Measurements from ENCODE around the gene GJB1. TPM values are rescaled to one million over a fixed set of nuclear protein-coding genes. Genes with fewer than 3 reads are reported as not detected.

The GJB1 gene
- total and polyA plus RNA-seq, 2 experiments from 2014 or later = 0.14 TPM; not detected in 1

DNA sequence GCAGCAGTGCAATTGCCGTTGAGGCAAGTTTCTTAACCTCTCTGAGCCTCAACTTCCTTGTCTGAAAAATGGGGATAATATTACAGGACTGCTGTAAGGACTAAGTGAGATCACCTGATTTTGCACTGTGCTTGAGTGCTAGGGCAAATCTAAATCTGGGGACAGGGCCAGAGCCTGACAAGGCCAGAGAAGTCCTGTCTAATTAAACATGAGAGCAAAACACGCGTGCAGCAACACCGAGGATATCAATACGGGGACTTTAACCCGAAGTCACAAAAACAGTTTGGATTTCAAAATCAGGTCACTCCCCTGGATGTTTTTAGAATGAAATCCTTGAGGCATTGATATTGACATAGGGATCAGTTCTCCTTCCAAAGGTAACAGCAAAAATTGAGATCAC, 5.7 kb upstream of the GJB1 start:
- no peaks in the 10 kb centered on the region for H4K20me1 ChIP-seq (replicated peaks; ENCODE audit: insufficient read depth)
- no peak overlapping the region for H3K27ac Mint-ChIP-seq
- H3F3A ChIP-seq (replicated peaks; ENCODE audit: low read depth) = no peaks in the 10 kb centered on the region
- H3K27me3 Mint-ChIP-seq (ENCODE audit: insufficient read depth, low read depth, poor library complexity) = peaks cover 1% of the 10 kb centered on the region
- no peaks in the 10 kb centered on the region for H3K36me3 ChIP-seq (ENCODE audit: insufficient read depth)
- no peaks in the 10 kb centered on the region for H3K9me2 ChIP-seq (ENCODE audit: insufficient read depth)
- H3K4me2 ChIP-seq = no peak overlapping the region
- no peak overlapping the region for H3K4me3 ChIP-seq
- ATAC-seq = no peak
- TF ChIP-seq EZH2 (IDR thresholded peaks at IDR 0.05; ENCODE audit: low read depth, unreplicated experiment) = no peak
- TF ChIP-seq, protein P1, sequence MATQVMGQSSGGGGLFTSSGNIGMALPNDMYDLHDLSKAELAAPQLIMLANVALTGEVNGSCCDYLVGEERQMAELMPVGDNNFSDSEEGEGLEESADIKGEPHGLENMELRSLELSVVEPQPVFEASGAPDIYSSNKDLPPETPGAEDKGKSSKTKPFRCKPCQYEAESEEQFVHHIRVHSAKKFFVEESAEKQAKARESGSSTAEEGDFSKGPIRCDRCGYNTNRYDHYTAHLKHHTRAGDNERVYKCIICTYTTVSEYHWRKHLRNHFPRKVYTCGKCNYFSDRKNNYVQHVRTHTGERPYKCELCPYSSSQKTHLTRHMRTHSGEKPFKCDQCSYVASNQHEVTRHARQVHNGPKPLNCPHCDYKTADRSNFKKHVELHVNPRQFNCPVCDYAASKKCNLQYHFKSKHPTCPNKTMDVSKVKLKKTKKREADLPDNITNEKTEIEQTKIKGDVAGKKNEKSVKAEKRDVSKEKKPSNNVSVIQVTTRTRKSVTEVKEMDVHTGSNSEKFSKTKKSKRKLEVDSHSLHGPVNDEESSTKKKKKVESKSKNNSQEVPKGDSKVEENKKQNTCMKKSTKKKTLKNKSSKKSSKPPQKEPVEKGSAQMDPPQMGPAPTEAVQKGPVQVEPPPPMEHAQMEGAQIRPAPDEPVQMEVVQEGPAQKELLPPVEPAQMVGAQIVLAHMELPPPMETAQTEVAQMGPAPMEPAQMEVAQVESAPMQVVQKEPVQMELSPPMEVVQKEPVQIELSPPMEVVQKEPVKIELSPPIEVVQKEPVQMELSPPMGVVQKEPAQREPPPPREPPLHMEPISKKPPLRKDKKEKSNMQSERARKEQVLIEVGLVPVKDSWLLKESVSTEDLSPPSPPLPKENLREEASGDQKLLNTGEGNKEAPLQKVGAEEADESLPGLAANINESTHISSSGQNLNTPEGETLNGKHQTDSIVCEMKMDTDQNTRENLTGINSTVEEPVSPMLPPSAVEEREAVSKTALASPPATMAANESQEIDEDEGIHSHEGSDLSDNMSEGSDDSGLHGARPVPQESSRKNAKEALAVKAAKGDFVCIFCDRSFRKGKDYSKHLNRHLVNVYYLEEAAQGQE (IDR thresholded peaks at IDR 0.05; ENCODE audit: unreplicated experiment) = no peak
- TF ChIP-seq, protein P2, sequence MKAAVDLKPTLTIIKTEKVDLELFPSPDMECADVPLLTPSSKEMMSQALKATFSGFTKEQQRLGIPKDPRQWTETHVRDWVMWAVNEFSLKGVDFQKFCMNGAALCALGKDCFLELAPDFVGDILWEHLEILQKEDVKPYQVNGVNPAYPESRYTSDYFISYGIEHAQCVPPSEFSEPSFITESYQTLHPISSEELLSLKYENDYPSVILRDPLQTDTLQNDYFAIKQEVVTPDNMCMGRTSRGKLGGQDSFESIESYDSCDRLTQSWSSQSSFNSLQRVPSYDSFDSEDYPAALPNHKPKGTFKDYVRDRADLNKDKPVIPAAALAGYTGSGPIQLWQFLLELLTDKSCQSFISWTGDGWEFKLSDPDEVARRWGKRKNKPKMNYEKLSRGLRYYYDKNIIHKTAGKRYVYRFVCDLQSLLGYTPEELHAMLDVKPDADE (IDR thresholded peaks at IDR 0.05) = no peak
- TF ChIP-seq, protein P3, sequence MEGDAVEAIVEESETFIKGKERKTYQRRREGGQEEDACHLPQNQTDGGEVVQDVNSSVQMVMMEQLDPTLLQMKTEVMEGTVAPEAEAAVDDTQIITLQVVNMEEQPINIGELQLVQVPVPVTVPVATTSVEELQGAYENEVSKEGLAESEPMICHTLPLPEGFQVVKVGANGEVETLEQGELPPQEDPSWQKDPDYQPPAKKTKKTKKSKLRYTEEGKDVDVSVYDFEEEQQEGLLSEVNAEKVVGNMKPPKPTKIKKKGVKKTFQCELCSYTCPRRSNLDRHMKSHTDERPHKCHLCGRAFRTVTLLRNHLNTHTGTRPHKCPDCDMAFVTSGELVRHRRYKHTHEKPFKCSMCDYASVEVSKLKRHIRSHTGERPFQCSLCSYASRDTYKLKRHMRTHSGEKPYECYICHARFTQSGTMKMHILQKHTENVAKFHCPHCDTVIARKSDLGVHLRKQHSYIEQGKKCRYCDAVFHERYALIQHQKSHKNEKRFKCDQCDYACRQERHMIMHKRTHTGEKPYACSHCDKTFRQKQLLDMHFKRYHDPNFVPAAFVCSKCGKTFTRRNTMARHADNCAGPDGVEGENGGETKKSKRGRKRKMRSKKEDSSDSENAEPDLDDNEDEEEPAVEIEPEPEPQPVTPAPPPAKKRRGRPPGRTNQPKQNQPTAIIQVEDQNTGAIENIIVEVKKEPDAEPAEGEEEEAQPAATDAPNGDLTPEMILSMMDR (conservative IDR thresholded peaks at IDR 0.05; ENCODE audit: low read depth in 2 of 2) = no peak
- no peak for TF ChIP-seq NANOG (IDR thresholded peaks at IDR 0.05; ENCODE audit: borderline replicate concordance)
- no peak for TF ChIP-seq POLR2AphosphoS5 (IDR thresholded peaks at IDR 0.05; ENCODE audit: low read depth)
- TF ChIP-seq EZH2phosphoT487 (IDR thresholded peaks at IDR 0.05; ENCODE audit: unreplicated experiment) = no peak
- TF ChIP-seq ZNF331 (CRISPR knock-in tag; IDR thresholded peaks at IDR 0.05; ENCODE audit: low read depth) = no peak
- TF ChIP-seq JUNB (IDR thresholded peaks at IDR 0.05; ENCODE audit: unreplicated experiment) = no peak
- TF ChIP-seq, protein P4, sequence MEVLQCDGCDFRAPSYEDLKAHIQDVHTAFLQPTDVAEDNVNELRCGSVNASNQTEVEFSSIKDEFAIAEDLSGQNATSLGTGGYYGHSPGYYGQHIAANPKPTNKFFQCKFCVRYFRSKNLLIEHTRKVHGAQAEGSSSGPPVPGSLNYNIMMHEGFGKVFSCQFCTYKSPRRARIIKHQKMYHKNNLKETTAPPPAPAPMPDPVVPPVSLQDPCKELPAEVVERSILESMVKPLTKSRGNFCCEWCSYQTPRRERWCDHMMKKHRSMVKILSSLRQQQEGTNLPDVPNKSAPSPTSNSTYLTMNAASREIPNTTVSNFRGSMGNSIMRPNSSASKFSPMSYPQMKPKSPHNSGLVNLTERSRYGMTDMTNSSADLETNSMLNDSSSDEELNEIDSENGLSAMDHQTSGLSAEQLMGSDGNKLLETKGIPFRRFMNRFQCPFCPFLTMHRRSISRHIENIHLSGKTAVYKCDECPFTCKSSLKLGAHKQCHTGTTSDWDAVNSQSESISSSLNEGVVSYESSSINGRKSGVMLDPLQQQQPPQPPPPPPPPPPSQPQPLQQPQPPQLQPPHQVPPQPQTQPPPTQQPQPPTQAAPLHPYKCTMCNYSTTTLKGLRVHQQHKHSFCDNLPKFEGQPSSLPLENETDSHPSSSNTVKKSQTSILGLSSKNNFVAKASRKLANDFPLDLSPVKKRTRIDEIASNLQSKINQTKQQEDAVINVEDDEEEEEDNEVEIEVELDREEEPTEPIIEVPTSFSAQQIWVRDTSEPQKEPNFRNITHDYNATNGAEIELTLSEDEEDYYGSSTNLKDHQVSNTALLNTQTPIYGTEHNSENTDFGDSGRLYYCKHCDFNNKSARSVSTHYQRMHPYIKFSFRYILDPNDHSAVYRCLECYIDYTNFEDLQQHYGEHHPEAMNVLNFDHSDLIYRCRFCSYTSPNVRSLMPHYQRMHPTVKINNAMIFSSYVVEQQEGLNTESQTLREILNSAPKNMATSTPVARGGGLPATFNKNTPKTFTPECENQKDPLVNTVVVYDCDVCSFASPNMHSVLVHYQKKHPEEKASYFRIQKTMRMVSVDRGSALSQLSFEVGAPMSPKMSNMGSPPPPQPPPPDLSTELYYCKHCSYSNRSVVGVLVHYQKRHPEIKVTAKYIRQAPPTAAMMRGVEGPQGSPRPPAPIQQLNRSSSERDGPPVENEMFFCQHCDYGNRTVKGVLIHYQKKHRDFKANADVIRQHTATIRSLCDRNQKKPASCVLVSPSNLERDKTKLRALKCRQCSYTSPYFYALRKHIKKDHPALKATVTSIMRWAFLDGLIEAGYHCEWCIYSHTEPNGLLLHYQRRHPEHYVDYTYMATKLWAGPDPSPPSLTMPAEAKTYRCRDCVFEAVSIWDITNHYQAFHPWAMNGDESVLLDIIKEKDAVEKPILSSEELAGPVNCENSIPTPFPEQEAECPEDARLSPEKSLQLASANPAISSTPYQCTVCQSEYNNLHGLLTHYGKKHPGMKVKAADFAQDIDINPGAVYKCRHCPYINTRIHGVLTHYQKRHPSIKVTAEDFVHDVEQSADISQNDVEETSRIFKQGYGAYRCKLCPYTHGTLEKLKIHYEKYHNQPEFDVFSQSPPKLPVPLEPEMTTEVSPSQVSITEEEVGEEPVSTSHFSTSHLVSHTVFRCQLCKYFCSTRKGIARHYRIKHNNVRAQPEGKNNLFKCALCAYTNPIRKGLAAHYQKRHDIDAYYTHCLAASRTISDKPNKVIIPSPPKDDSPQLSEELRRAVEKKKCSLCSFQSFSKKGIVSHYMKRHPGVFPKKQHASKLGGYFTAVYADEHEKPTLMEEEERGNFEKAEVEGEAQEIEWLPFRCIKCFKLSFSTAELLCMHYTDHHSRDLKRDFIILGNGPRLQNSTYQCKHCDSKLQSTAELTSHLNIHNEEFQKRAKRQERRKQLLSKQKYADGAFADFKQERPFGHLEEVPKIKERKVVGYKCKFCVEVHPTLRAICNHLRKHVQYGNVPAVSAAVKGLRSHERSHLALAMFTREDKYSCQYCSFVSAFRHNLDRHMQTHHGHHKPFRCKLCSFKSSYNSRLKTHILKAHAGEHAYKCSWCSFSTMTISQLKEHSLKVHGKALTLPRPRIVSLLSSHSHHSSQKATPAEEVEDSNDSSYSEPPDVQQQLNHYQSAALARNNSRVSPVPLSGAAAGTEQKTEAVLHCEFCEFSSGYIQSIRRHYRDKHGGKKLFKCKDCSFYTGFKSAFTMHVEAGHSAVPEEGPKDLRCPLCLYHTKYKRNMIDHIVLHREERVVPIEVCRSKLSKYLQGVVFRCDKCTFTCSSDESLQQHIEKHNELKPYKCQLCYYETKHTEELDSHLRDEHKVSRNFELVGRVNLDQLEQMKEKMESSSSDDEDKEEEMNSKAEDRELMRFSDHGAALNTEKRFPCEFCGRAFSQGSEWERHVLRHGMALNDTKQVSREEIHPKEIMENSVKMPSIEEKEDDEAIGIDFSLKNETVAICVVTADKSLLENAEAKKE (CRISPR knock-in tag; IDR thresholded peaks at IDR 0.05) = no peak
- TF ChIP-seq ZNF114 (CRISPR knock-in tag; IDR thresholded peaks at IDR 0.05) = no peak
- TF ChIP-seq CREB1 (CRISPR knock-in tag; IDR thresholded peaks at IDR 0.05; ENCODE audit: low read depth) = no peak
- TF ChIP-seq STAT1 (IDR thresholded peaks at IDR 0.05; ENCODE audit: unreplicated experiment) = no peak
- no peak overlapping the region for H3K27ac ChIP-seq (ENCODE audit: low read depth)
- H3K4me3 Mint-ChIP-seq = no peak overlapping the region
- no peak for DNase-seq (ENCODE audit: low spot score)
- H2AFZ ChIP-seq = no peak overlapping the region
- no peaks in the 10 kb centered on the region for H3K27me3 ChIP-seq (ENCODE audit: insufficient read depth)
- peaks cover 7% of the 10 kb centered on the region; the same call in 1 of the 2 replicates for H3K4me1 ChIP-seq (ENCODE audit: insufficient read depth)
- H3K36me3 Mint-ChIP-seq (ENCODE audit: low read depth) = no peaks in the 10 kb centered on the region
- no peaks in the 10 kb centered on the region for H3K79me2 ChIP-seq (replicated peaks; ENCODE audit: insufficient read depth)
- peaks cover 28% of the 10 kb centered on the region for H3K4me1 Mint-ChIP-seq
- no peaks in the 10 kb centered on the region; the same call in 2 of the 3 replicates for H3K9me3 Mint-ChIP-seq
